Activated B cell treated with CpG ODN at 0.5 μM for 24 hours (primary cell): ENCODE results near the gene MCF2L. TPM values are rescaled to one million over a fixed set of nuclear protein-coding genes. Genes with fewer than 3 reads are reported as not detected.

Source experiments
- ATAC-seq: fragments of 200-7000 bp; cut with Tn5 transposase; one replicate; pipeline ENCODE4 v1.10.0; 2021; ENCODE audit warnings: low read depth, mild to moderate bottlenecking, moderate library complexity
- CTCF ChIA-PET: fragments of 350-600 bp; sonication (Branson Sonifier 250); formaldehyde crosslinking; loops from one replicate; lab custom pipeline; 2021; ENCODE audit warnings: antibody characterized with exemption; lab: Charles Lee
- POLR2A ChIA-PET: fragments of 350-600 bp; sonication (Branson Sonifier 250); formaldehyde crosslinking; loops from one replicate; lab custom pipeline; 2021; ENCODE audit warnings: antibody characterized with exemption; lab: Charles Lee
- DNase-seq: peaks from one replicate; pipeline ENCODE4 v3.0.0; 2022
- H3K27ac Mint-ChIP-seq: one replicate; pipeline ENCODE4 v1.8.0; 2020; ENCODE audit warnings: mixed read lengths
- H3K27me3 Mint-ChIP-seq: one replicate; pipeline ENCODE4 v1.8.0; 2021; ENCODE audit warnings: mixed read lengths
- H3K36me3 Mint-ChIP-seq: one replicate; pipeline ENCODE4 v1.8.0; 2021; ENCODE audit warnings: low read depth, mixed read lengths
- H3K4me1 Mint-ChIP-seq: one replicate; pipeline ENCODE4 v1.8.0; 2021; ENCODE audit warnings: mixed read lengths
- H3K4me3 Mint-ChIP-seq: one replicate; pipeline ENCODE4 v1.8.0; 2020; ENCODE audit warnings: mild to moderate bottlenecking, mixed read lengths
- H3K9me3 Mint-ChIP-seq: one replicate; pipeline ENCODE4 v1.8.0; 2020; ENCODE audit warnings: mixed read lengths
- intact Hi-C: fragments of 100-400 bp; cut with micrococcal nuclease; formaldehyde crosslinking; loops from one replicate; pipeline ENCODE4 v1.15.1; 2024
- total RNA-seq: library from RNA; stranded (reverse); gene quantifications from 2 replicates; pipeline ENCODE4 v1.2.3, GENCODE V29; 2022
- TF ChIP-seq, protein P1 (sequence below): fragments of 200-600 bp; IDR thresholded peaks from one replicate; pipeline ENCODE4 v1.8.0; 2022; ENCODE audit warnings: antibody characterized with exemption, mild to moderate bottlenecking

The MCF2L gene
- total RNA-seq, 1 donor from 2014 or later: 3.4 TPM

- Mint-ChIP-seq H3K9me3 (no peaks in the 10 kb centered on the region), H3K36me3 (peaks cover 8% of the 10 kb centered on the region), H3K27me3 (no peaks in the 10 kb centered on the region), H3K4me1 (no peaks in the 10 kb centered on the region), H3K4me3 (no peak overlapping the region), H3K27ac (no peak overlapping the region)
- intact Hi-C loops: no loop called here
- ATAC-seq (no peak), DNase-seq (no peak)
- CTCF ChIA-PET: no interaction called here
- POLR2A ChIA-PET: no interaction called here
- TF ChIP-seq, protein P1, sequence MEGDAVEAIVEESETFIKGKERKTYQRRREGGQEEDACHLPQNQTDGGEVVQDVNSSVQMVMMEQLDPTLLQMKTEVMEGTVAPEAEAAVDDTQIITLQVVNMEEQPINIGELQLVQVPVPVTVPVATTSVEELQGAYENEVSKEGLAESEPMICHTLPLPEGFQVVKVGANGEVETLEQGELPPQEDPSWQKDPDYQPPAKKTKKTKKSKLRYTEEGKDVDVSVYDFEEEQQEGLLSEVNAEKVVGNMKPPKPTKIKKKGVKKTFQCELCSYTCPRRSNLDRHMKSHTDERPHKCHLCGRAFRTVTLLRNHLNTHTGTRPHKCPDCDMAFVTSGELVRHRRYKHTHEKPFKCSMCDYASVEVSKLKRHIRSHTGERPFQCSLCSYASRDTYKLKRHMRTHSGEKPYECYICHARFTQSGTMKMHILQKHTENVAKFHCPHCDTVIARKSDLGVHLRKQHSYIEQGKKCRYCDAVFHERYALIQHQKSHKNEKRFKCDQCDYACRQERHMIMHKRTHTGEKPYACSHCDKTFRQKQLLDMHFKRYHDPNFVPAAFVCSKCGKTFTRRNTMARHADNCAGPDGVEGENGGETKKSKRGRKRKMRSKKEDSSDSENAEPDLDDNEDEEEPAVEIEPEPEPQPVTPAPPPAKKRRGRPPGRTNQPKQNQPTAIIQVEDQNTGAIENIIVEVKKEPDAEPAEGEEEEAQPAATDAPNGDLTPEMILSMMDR: no peak
These were observed 112.0 kb downstream of the MCF2L start for GRCh38 chr13:113080901-113081521.

DNA sequence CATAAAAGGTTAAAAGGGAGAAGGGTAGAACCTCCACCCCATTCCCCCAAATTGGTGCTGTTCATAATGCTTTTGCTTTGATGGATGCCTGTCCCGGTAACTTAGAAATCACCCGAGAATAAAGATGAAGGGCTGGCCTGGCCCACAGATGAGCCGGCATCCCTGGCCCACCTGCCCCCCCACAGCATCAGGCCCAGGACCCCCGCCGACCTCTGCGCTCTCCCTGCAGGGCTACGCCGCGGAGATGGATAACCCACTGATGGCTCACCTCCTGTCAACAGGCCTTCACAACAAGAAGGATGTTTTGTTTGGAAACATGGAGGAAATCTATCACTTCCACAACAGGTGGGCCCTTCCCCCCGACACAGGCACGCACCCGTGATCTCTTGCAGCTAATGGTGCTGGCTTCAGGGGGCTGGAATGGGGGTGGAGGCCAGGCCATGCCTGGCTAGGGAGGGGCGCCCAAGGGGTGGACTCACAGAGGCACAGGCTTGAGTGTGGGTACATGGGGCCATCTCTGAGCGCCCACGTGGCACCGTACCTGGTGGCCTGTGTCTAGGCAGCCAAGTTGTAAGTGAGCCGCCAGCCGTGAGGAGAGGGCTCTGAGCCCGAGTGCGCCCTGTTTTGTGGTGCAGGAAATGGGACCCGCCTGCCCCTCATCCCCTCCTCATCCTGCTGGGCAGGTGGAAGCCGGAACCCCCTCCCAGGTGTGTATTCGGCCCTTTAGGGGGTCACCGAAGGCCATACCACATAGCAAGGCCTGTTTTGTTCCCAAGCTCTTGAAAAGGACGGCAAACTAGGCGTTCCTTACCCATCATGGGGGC, 113.4 kb downstream of the MCF2L start:
- ATAC-seq: no peak
- no peak for DNase-seq
- Mint-ChIP-seq H3K4me3 (no peak overlapping the region), H3K36me3 (peaks cover 8% of the 10 kb centered on the region), H3K27me3 (no peaks in the 10 kb centered on the region), H3K9me3 (no peaks in the 10 kb centered on the region), H3K27ac (no peak overlapping the region), H3K4me1 (no peaks in the 10 kb centered on the region)
- intact Hi-C loops: no loop called here
- ChIA-PET CTCF (no interaction called here), POLR2A (no interaction called here)
- TF ChIP-seq, protein P1: no peak

GRCh38 chr13:113083022-113083373, 114.0 kb downstream of the MCF2L start:
- POLR2A ChIA-PET: no interaction called here
- Mint-ChIP-seq H3K4me1 (no peaks in the 10 kb centered on the region), H3K9me3 (no peaks in the 10 kb centered on the region), H3K27ac (no peak overlapping the region), H3K36me3 (peaks cover 8% of the 10 kb centered on the region), H3K27me3 (no peaks in the 10 kb centered on the region), H3K4me3 (no peak overlapping the region)
- TF ChIP-seq, protein P1: no peak
- intact Hi-C loops: no loop called here
- DNase-seq: no peak
- no peak for ATAC-seq
- CTCF ChIA-PET: no interaction called here

- peaks cover 12% of the 10 kb centered on the region for H3K36me3 Mint-ChIP-seq
- TF ChIP-seq, protein P1: no peak
- no peaks in the 10 kb centered on the region for H3K4me1 Mint-ChIP-seq
- no peaks in the 10 kb centered on the region for H3K9me3 Mint-ChIP-seq
- ChIA-PET CTCF (no interaction called here), POLR2A (no interaction called here)
- no peaks in the 10 kb centered on the region for H3K27me3 Mint-ChIP-seq
- H3K4me3 Mint-ChIP-seq: no peak overlapping the region
- DNase-seq (no peak), ATAC-seq (no peak)
- no peak overlapping the region for H3K27ac Mint-ChIP-seq
- intact Hi-C loops: no loop called here
These were observed 114.5 kb downstream of the MCF2L start for GRCh38 chr13:113083402-113084061.
